ENCODE results near the gene LRRC61. TPM values are rescaled to one million over a fixed set of nuclear protein-coding genes. Genes with fewer than 3 reads are reported as not detected.
"Not testable (repeated sequence)": the region's sequence is repeated elsewhere in the genome, so short reads cannot be mapped to it uniquely, and the experiment has no call there.

The LRRC61 gene
- total and polyA plus RNA-seq, 7 donors = 0.88 to 4.4 (median 3.3) TPM

DNA sequence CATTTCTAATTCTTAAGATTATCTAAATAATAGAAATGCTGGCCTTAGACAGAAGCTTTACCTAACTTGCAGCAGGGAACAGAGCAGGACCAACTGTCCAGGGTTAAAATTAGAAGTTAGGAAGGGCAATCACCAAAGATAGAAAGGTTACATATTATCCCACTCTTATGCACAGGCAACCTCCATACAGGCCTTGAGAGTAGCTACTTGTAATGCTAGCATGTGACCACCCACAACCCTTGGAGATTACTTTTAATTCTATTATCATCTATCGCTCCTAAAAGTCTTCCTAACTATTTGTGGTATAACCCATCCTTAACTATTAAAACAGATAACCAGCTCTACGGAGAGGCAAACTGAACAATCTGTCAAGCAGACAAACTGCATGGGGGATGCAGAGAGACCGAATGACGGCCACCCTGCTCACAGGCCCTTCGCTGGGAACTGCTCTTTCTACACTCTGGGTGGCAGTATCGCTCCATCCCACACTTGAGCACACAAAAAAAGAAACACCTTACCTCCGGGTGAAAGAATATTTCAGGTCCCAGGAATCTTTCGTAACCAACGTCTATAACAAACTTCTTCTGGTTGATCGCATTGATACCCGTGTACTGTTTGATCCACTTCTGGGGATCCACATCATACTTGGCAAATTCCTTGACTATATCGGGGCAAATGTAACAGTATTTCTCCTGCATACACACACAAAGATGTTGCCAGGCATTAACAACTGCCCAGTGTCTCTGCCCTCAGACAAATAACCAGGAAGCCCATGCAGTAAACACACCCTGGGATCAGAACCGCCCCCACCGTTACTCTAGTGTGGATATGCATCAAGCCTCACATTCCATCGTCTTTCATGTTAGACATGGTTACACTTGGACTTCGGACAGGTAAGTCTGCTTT, 37.1 kb upstream of the LRRC61 start:
- WGBS, 3 donors = 31 to 38% (median 32%) methylated on average over 16 of the region's 16 CpGs
- not testable (repeated sequence) for H3K27me3 ChIP-seq (ENCODE audit: insufficient read depth in 3 of 3, low read length in 2 of 3); H3K4me3 ChIP-seq; H3K36me3 ChIP-seq (ENCODE audit: insufficient read depth in 1 of 2, low read depth in 1 of 2); H3K4me1 ChIP-seq; H3K9me3 ChIP-seq; H3K27ac ChIP-seq; DNase-seq
- TF ChIP-seq, protein P1, sequence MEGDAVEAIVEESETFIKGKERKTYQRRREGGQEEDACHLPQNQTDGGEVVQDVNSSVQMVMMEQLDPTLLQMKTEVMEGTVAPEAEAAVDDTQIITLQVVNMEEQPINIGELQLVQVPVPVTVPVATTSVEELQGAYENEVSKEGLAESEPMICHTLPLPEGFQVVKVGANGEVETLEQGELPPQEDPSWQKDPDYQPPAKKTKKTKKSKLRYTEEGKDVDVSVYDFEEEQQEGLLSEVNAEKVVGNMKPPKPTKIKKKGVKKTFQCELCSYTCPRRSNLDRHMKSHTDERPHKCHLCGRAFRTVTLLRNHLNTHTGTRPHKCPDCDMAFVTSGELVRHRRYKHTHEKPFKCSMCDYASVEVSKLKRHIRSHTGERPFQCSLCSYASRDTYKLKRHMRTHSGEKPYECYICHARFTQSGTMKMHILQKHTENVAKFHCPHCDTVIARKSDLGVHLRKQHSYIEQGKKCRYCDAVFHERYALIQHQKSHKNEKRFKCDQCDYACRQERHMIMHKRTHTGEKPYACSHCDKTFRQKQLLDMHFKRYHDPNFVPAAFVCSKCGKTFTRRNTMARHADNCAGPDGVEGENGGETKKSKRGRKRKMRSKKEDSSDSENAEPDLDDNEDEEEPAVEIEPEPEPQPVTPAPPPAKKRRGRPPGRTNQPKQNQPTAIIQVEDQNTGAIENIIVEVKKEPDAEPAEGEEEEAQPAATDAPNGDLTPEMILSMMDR (IDR thresholded peaks at IDR 0.05) = peak; percentile 71
- intact Hi-C loops (cut with DNase I) = loop anchor here in 1 of 2 donors (10.0 kb wide), 2 partner anchors 99 to 139 kb away; no protein-coding TSS in a partner anchor
- peak; percentile 64 to 79 (median 72) for ATAC-seq

DNA sequence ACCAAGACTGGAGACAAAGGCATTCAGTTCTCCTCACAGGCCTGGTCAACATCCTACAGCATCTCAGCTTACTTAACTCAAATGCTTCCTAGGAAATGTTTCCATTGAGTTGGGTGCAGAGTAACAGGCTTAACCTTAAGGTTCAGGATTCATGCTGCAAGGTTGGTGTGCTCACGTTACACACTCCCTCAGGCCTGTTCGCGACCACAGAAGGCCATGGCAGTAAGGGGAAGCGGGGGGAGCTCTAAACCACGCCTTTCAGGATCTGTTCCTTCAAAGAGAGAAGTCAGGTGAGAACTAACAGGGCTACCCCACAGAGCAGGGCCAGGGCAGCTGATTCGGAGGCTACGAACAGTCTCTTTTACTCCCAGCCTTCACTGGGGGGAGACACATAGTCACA, 35.3 kb upstream of the LRRC61 start:
- H3K27ac ChIP-seq; DNase-seq; H3K36me3 ChIP-seq (ENCODE audit: insufficient read depth in 1 of 2, low read depth in 1 of 2); H3K27me3 ChIP-seq (ENCODE audit: insufficient read depth in 3 of 3, low read length in 2 of 3); H3K4me3 ChIP-seq; ATAC-seq; H3K4me1 ChIP-seq; H3K9me3 ChIP-seq: not testable (repeated sequence)
- intact Hi-C loops (cut with DNase I) = loop anchor here in 1 of 2 donors (10.0 kb wide), 2 partner anchors 97 to 137 kb away; no protein-coding TSS in a partner anchor
- 75 to 81% (median 80%) methylated on average over 7 of the region's 7 CpGs for WGBS, 3 donors

DNA sequence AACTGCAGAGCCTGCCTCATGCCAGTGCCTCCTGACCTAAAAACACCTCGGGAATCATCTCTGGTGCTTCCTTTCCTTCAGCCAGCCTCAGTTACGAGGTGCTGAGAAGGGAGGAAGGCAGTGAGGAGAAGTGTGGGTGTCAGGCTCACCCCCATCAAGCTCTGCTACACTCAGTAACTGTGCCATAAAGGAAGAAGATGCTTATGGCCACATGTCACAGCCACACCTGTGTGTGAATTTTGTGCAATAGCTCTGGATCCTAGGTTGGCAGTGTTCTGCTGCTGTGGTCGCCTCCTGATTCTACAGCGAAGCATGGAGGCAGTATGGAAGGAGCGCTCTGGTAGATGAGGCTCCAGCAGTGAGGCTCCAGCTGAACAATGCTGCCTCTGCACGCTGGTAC, 34.3 kb upstream of the LRRC61 start:
- 85 to 92% (median 90%) methylated on average over 4 to 5 of the region's 6 CpGs for WGBS, 3 donors
- H3K4me3 ChIP-seq; H3K4me1 ChIP-seq; ATAC-seq; H3K36me3 ChIP-seq (ENCODE audit: insufficient read depth in 1 of 2, low read depth in 1 of 2); H3K27ac ChIP-seq; DNase-seq; H3K9me3 ChIP-seq; H3K27me3 ChIP-seq (ENCODE audit: insufficient read depth in 3 of 3, low read length in 2 of 3): not testable (repeated sequence)
- intact Hi-C loops (cut with DNase I) = loop anchor here in 1 of 2 donors (10.0 kb wide), 2 partner anchors 96 to 136 kb away; no protein-coding TSS in a partner anchor

DNA sequence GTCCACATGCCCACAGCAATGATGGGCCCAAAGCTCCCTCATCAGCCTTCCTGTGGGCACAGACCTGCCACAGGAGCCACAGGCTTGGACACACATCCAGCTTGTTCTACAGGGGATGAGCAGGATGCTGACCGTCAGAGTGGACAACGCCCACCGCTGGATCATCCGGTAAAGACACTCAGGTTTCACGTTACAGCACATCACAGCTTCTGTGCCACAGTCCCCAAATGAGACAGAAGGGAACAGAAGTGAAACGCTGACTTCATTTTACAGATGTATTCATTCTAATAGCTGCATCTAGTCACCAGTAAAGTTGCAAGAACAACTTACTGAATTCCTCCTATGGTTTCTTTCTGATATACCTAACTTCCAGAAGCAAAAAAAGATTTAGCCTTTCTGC, 32.8 kb upstream of the LRRC61 start:
- H3K9me3 ChIP-seq; H3K36me3 ChIP-seq (ENCODE audit: insufficient read depth in 1 of 2, low read depth in 1 of 2); H3K4me1 ChIP-seq; intact Hi-C loops (cut with DNase I); H3K27ac ChIP-seq; H3K27me3 ChIP-seq (ENCODE audit: insufficient read depth in 3 of 3, low read length in 2 of 3); ATAC-seq; DNase-seq; H3K4me3 ChIP-seq: not testable (repeated sequence)
- 17 to 36% (median 23%) methylated on average over 6 of the region's 6 CpGs for WGBS, 3 donors

DNA sequence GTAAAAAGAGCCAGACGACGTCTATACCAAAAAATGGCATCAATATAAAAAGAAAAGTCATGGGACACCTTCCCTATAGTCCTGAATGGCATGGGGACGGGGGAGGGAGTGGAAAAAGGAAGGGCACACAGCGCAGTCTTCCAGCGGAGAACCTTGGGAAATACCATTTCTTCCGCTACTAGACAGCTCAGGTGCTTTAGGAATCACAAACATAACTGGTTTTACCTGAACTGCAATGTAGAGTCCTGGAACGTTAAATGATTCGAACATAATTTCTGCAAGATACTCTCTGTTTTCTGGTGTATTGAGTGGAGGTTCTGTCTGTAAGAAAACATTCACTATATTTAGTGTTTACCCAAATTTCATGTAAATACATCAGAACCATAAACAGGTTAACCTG, 28.1 kb upstream of the LRRC61 start:
- H3K36me3 ChIP-seq (ENCODE audit: insufficient read depth in 1 of 2, low read depth in 1 of 2); H3K9me3 ChIP-seq; H3K27ac ChIP-seq; H3K4me1 ChIP-seq; intact Hi-C loops (cut with DNase I); ATAC-seq; H3K27me3 ChIP-seq (ENCODE audit: insufficient read depth in 3 of 3, low read length in 2 of 3); H3K4me3 ChIP-seq; DNase-seq: not testable (repeated sequence)
- WGBS, 3 donors = 94 to 95% (median 95%) methylated on average over 8 of the region's 8 CpGs

DNA sequence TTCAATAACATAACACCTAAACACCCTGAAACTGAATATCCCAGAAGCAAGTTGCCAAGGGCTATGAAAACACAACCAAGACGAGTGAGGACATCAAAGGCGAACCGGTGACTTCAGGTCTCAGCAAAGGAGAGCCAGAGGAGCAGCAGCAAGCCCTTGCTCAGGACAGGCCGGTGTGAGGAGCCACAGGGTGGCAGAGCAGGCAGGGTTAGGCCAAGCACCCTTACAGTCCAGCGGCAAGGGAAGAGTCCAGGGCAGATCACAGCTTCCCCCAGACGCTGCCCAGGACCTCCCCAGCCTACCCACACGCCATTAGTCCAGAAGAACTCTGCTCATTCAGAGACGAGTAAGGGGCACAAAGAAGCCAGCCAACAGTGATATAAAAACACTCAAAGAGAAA, 27.5 kb upstream of the LRRC61 start:
- peak; percentile 67 to 84 (median 82) for ATAC-seq
- WGBS, 3 donors = 13 to 46% (median 39%) methylated on average over 1 to 3 of the region's 8 CpGs
- H3K27ac ChIP-seq; H3K9me3 ChIP-seq; H3K27me3 ChIP-seq (ENCODE audit: insufficient read depth in 3 of 3, low read length in 2 of 3); H3K4me1 ChIP-seq; DNase-seq; H3K4me3 ChIP-seq; intact Hi-C loops (cut with DNase I); H3K36me3 ChIP-seq (ENCODE audit: insufficient read depth in 1 of 2, low read depth in 1 of 2): not testable (repeated sequence)

DNA sequence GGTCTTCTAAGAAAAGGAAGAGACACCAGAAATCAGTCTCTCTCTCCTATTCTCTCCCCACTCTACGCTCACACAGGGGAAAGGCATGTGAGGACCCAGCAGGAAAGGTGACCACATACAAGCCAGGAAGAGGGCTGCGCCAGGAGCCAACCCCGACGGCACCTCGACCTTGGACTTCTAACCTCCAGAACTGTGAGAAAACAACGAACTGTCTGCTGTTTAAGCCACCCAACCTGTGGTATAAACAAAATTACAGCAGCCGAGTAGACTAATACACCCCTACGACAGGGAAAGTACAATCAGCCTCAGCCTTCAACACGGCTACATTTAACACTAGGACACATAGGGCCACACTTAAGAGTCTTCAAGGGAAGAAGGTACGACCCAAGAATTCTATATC, 26.4 kb upstream of the LRRC61 start:
- H3K9me3 ChIP-seq; intact Hi-C loops (cut with DNase I); H3K27ac ChIP-seq; ATAC-seq; H3K36me3 ChIP-seq (ENCODE audit: insufficient read depth in 1 of 2, low read depth in 1 of 2); H3K4me1 ChIP-seq; H3K4me3 ChIP-seq; DNase-seq; H3K27me3 ChIP-seq (ENCODE audit: insufficient read depth in 3 of 3, low read length in 2 of 3): not testable (repeated sequence)
- 85 to 90% (median 88%) methylated on average over 8 to 9 of the region's 10 CpGs for WGBS, 3 donors

DNA sequence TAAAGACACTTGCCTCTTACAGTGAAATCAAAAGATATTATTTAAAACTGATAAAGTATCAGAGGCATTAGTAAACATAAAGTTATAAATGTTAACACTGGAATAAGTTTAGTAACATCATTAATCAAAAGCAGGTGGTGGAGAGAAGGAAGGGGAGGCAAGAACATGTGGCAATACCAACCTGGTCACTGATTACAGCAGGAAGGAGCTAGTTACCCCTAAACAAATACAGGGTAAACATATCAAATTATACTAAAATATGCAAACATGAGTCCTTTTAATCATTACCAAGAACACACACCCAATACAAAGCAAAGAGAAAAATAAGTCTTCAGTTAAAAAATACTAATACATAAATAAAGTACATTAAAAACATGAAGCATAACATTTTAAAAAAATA, 25.2 kb upstream of the LRRC61 start:
- DNase-seq; H3K4me1 ChIP-seq; H3K4me3 ChIP-seq; H3K27me3 ChIP-seq (ENCODE audit: insufficient read depth in 3 of 3, low read length in 2 of 3); intact Hi-C loops (cut with DNase I); H3K36me3 ChIP-seq (ENCODE audit: insufficient read depth in 1 of 2, low read depth in 1 of 2); H3K9me3 ChIP-seq; ATAC-seq; H3K27ac ChIP-seq: not testable (repeated sequence)

DNA sequence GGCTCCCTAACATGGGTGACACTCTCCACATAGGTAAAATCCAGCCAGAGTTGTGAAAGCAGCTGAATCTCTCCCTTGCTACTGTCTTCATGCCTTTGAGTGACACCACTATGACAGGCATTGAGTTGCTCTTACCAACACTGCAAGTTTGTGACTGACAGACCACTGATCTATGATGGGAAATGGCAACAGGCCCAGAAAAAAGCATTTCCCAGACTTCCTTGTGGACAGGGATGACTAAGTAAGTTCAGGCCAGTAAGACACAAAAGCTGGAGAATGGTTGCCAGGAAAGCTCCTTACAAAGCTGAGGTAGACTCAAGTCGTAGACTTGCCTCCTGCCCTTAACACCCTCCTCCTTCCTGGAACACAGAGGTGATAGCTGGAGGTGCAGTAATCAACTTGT, 20.2 kb upstream of the LRRC61 start:
- ATAC-seq = peak; percentile 76 to 95 (median 78)
- 57 to 70% (median 68%) methylated on average over 1 of the region's 1 CpG for WGBS, 3 donors

DNA sequence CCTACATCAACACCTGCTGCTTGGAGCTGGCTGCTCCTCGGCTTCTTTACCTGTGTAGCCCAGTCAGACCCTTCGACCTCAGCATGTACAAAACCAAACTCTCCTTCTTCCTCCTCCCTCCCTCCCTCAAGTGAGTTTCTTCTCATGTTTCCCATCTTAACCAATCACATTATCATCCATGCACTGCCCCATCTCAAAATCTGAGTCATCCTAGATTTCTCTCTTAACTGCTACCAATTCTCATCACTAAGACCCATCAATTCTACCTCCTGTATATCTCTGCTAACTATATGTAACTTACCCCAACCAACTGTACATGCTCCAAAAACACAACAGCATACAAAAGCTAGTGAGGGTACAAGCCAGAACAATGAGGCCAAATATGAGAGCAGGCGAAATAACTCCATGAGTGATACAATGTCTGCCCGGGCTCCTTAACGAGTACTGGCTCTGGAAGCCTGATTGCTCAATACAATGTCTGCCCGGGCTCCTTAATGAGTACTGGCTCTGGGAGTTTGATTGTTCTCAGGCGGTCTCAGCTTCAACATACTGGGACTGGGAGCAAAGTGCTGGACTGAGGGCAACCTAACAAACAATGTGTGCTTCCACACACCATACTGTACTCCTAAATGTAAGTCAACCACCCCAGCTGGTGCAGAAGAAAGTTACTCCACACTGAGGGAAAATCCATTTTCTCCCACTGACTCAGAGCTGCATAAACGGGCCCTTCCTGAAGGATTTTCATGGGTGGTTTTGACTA, 18.5 kb upstream of the LRRC61 start:
- WGBS, 3 donors = 52 to 82% (median 56%) methylated on average over 7 to 8 of the region's 8 CpGs
- H3K9me3 ChIP-seq; H3K27me3 ChIP-seq (ENCODE audit: insufficient read depth in 3 of 3, low read length in 2 of 3); H3K4me3 ChIP-seq; intact Hi-C loops (cut with DNase I); H3K4me1 ChIP-seq; H3K27ac ChIP-seq; DNase-seq; H3K36me3 ChIP-seq (ENCODE audit: insufficient read depth in 1 of 2, low read depth in 1 of 2): not testable (repeated sequence)
- peak in 3 of 4 donors; percentile 42 to 55 (median 48) for ATAC-seq

More for the DNA sequence above, 20.2 kb upstream of the LRRC61 start:
- H3K9me3 ChIP-seq; H3K4me3 ChIP-seq; DNase-seq; H3K27me3 ChIP-seq (ENCODE audit: insufficient read depth in 3 of 3, low read length in 2 of 3); H3K4me1 ChIP-seq; H3K27ac ChIP-seq; intact Hi-C loops (cut with DNase I); H3K36me3 ChIP-seq (ENCODE audit: insufficient read depth in 1 of 2, low read depth in 1 of 2): not testable (repeated sequence)

Measured in psoas muscle (tissue), 8 donors.